K562 (cell line): ENCODE measurements around the gene BGLAP. TPM values are rescaled to one million over a fixed set of nuclear protein-coding genes. Genes with fewer than 3 reads are reported as not detected.
A peak's percentile ranks its signal among the peaks of the same experiment; 100 is the strongest.

Source experiments
- ATAC-seq: fragments of 200-7000 bp; cut with Tn5 transposase; 3 replicates; pipeline ENCODE4 v1.9.1; 2020; ENCODE audit warnings: moderate library complexity
- BruUV-seq: library from RNA; stranded (reverse); fragments of 400-500 nt; replicated peaks from 2 replicates; lab custom pipeline; 2021; lab: Mats Ljungman, UMichigan
- CTCF ChIA-PET: fragments of 300-600 bp; formaldehyde crosslinking; extraction: SDS; loops from one replicate; lab custom pipeline; 2021; ENCODE audit warnings: low intra/inter-chr PET ratio; lab: Yijun Ruan, JAX
- POLR2A ChIA-PET: fragments of 300-600, 350-650 bp; sonication (Branson Sonifier 250); formaldehyde crosslinking; extraction: SDS; loops from one replicate; lab custom pipeline; 2021; ENCODE audit warnings: antibody characterized with exemption, inconsistent platforms; lab: Yijun Ruan, JAX
- DNase-seq, 4 experiments: peaks; one replicate each; pipeline versions ENCODE4 v3.0.0 to v3.0.0-alpha.2; 2011 to 2018; ENCODE audit warnings: low spot score in 3 of 4, mixed read lengths in 3 of 4; ENCODE audit errors: extremely low read depth in 1 of 4
- FAIRE-seq: peaks from 2 replicates; lab custom pipeline; 2011; peaks lifted over from hg19 to GRCh38; lab: Jason Lieb, UNC
- H2AFZ ChIP-seq: 2 replicates; pipeline ENCODE4 v1.6.0; 2011; ENCODE audit warnings: low read depth, low read length, control low read depth, inconsistent platforms
- H3K27ac ChIP-seq: fragments of 200-600 bp; 3 replicates; pipeline ENCODE4 v1.8.0; 2011; ENCODE audit warnings: low read depth, mild to moderate bottlenecking, control low read depth, inconsistent platforms, low read length, moderate library complexity, mixed read lengths; ENCODE audit errors: extremely low read depth
- H3K27me3 ChIP-seq, 2 experiments: fragments of 300-600 bp in 1 of 2; 2 replicates in 1 of 2; 3 replicates in 1 of 2; pipeline versions ENCODE4 v1.6.0 to v1.8.0; 2011; ENCODE audit warnings: inconsistent platforms in 2 of 2, low read length in 2 of 2, mild to moderate bottlenecking in 1 of 2, mixed read lengths in 1 of 2, moderate library complexity in 1 of 2; ENCODE audit not compliant: control insufficient read depth in 2 of 2, insufficient read depth in 2 of 2
- H3K36me3 ChIP-seq: fragments of 300-600 bp; 3 replicates; pipeline ENCODE4 v1.8.0; 2011; ENCODE audit warnings: mild to moderate bottlenecking, low read length, inconsistent platforms; ENCODE audit not compliant: control insufficient read depth, insufficient read depth
- H3K4me1 ChIP-seq, 2 experiments: fragments of 200-600 bp in 1 of 2; replicated peaks in 1 of 2; 2 replicates in 1 of 2; 3 replicates in 1 of 2; pipeline versions ENCODE4 v1.5.1 to v1.8.0; 2011; ENCODE audit warnings: inconsistent platforms in 2 of 2, low read length in 2 of 2, mild to moderate bottlenecking in 1 of 2, mixed read lengths in 1 of 2, moderate library complexity in 1 of 2; ENCODE audit not compliant: control insufficient read depth in 2 of 2, insufficient read depth in 2 of 2
- H3K4me2 ChIP-seq: 2 replicates; pipeline ENCODE4 v1.6.1; 2011; ENCODE audit warnings: low read length, control low read depth, inconsistent platforms, mixed read lengths; ENCODE audit not compliant: insufficient read depth
- H3K4me3 ChIP-seq: fragments of 200-600 bp; sonication (generic), shearing (Covaris generic); 2 replicates; pipeline ENCODE4 v1.5.1; 2016; ENCODE audit warnings: control low read depth, inconsistent platforms
- H3K79me2 ChIP-seq: fragments of 200-600 bp; 3 replicates; pipeline ENCODE4 v1.8.0; 2011; ENCODE audit warnings: low read length, inconsistent platforms; ENCODE audit not compliant: control insufficient read depth, insufficient read depth
- H3K9ac ChIP-seq, 2 experiments: 2 replicates each; pipeline versions ENCODE4 v1.6.0 to v1.6.1; 2011; ENCODE audit warnings: low read depth in 2 of 2, low read length in 2 of 2, control low read depth in 1 of 2, inconsistent platforms in 1 of 2, mild to moderate bottlenecking in 1 of 2, mixed read lengths in 1 of 2; ENCODE audit not compliant: insufficient read depth in 1 of 2
- H3K9me1 ChIP-seq: one replicate; pipeline ENCODE4 v1.6.0; 2011; ENCODE audit warnings: inconsistent platforms, mild to moderate bottlenecking, low read length, moderate library complexity; ENCODE audit not compliant: control insufficient read depth, insufficient read depth
- H3K9me3 ChIP-seq: replicated peaks from 2 replicates; pipeline ENCODE4 v1.5.1; 2011; ENCODE audit warnings: low read depth, low read length, inconsistent platforms; ENCODE audit not compliant: control insufficient read depth, insufficient read depth
- H4K20me1 ChIP-seq: replicated peaks from 2 replicates; pipeline ENCODE4 v1.6.1; 2011; ENCODE audit warnings: low read length, inconsistent platforms, mixed read lengths; ENCODE audit not compliant: control insufficient read depth, insufficient read depth
- CHAMP1 ChIP-seq: fragments of 450-650 bp; IDR thresholded peaks from 2 replicates; pipeline ENCODE4 v1.6.1; 2016; ENCODE audit warnings: mild to moderate bottlenecking
- MTA3 ChIP-seq: fragments of 450-650 bp; formaldehyde crosslinking; IDR thresholded peaks from 2 replicates; pipeline ENCODE4 v1.6.1; 2017; ENCODE audit warnings: mild to moderate bottlenecking, borderline replicate concordance
- MYNN ChIP-seq, 2 experiments: sonication (generic); formaldehyde crosslinking in 1 of 2; IDR thresholded peaks; 2 replicates each; pipeline versions ENCODE4 v1.5.0 to v1.6.1; 2016 to 2020; ENCODE audit warnings: antibody characterized with exemption in 1 of 2, missing genetic modification reagents in 1 of 2
- POLR2A ChIP-seq: fragments of 450-650 bp; conservative IDR thresholded peaks from 2 replicates; pipeline ENCODE4 v1.6.1; 2016
- POLR2G ChIP-seq: fragments of 200-400 bp; formaldehyde crosslinking; IDR thresholded peaks from 2 replicates; pipeline ENCODE4 v1.6.1; 2017; ENCODE audit warnings: low read depth, mild to moderate bottlenecking, antibody characterized with exemption, low read length, moderate library complexity
- SNIP1 ChIP-seq: fragments of 450-650 bp; IDR thresholded peaks from 2 replicates; pipeline ENCODE4 v1.7.1; 2017; ENCODE audit warnings: low read depth, mild to moderate bottlenecking
- WGBS: fragments of 100-300 bp; shearing (Covaris generic); methylation state at CpG from one replicate; pipeline ENCODE4 v1.1.6; 2016; ENCODE audit warnings: low coverage, mixed read lengths; ENCODE audit not compliant: insufficient coverage; ENCODE audit errors: missing lambda C conversion rate; 5-methylcytosine and 5-hydroxymethylcytosine counted together
- in situ Hi-C: fragments of 300-500 bp; cut with MboI; formaldehyde crosslinking; loops from 4 replicates; pipeline ENCODE4 v1.15.0; 2018; ENCODE audit warnings: inconsistent platforms, mixed read lengths
- intact Hi-C: fragments of 100-400 bp; cut with micrococcal nuclease; formaldehyde crosslinking; loops from 2 replicates; pipeline ENCODE4 v1.14.2; 2022
- polyA plus RNA-seq, 8 experiments: library from polyadenylated mRNA; depleted of rRNA in 4 of 8; stranded (reverse) in 5 of 8; unstranded in 3 of 8; fragments of >200 nt; fragmentation: Nextera tagmentation in 2 of 8; fragmentation: Illumina TruSeq in 1 of 8; extraction: Ambion mirVana in 2 of 8; extraction: Trizol in 1 of 8; gene quantifications; 2 replicates each; pipeline versions ENCODE4 v1.2.1 to v1.2.3, GENCODE V29; 2011 to 2014; ENCODE audit warnings: inconsistent platforms in 1 of 8, missing spikeins in 1 of 8
- total RNA-seq, 7 experiments: library from RNA; depleted of rRNA in 6 of 7; stranded (reverse); fragments of >200 nt in 6 of 7; fragmentation: Illumina TruSeq in 2 of 7; extraction: Trizol in 2 of 7; gene quantifications; 2 replicates each; pipeline versions ENCODE4 v1.2.1 to v1.2.3, GENCODE V29; 2011 to 2021; ENCODE audit warnings: low replicate concordance in 1 of 7
- TF ChIP-seq, protein P1 (sequence below): fragments of 250-450 bp; sonication (Bioruptor Pico); IDR thresholded peaks from 2 replicates; pipeline ENCODE4 v1.4.0; 2020; ENCODE audit warnings: mild to moderate bottlenecking, moderate library complexity

The BGLAP gene
- total and polyA plus RNA-seq, 9 of the 15 experiments (the other 6 are each of a cell fraction or from before 2014, with no cell fraction given) = 0.15 to 1.4 (median 0.28) TPM; not detected in 3

GRCh38 chr1:156241311-156241811 is 623 bp upstream of the BGLAP start (continued):
- TF ChIP-seq MYNN (IDR thresholded peaks at IDR 0.05) (peak; percentile 68; the same call in 1 of the 2 replicates), MYNN (CRISPR knock-in tag; IDR thresholded peaks at IDR 0.05) (no peak), MTA3 (no peak), POLR2A (0 out of 2 replicates have a peak, but pooled peaks have one; percentile 37), SNIP1 (no peak)
- TF ChIP-seq, protein P1, sequence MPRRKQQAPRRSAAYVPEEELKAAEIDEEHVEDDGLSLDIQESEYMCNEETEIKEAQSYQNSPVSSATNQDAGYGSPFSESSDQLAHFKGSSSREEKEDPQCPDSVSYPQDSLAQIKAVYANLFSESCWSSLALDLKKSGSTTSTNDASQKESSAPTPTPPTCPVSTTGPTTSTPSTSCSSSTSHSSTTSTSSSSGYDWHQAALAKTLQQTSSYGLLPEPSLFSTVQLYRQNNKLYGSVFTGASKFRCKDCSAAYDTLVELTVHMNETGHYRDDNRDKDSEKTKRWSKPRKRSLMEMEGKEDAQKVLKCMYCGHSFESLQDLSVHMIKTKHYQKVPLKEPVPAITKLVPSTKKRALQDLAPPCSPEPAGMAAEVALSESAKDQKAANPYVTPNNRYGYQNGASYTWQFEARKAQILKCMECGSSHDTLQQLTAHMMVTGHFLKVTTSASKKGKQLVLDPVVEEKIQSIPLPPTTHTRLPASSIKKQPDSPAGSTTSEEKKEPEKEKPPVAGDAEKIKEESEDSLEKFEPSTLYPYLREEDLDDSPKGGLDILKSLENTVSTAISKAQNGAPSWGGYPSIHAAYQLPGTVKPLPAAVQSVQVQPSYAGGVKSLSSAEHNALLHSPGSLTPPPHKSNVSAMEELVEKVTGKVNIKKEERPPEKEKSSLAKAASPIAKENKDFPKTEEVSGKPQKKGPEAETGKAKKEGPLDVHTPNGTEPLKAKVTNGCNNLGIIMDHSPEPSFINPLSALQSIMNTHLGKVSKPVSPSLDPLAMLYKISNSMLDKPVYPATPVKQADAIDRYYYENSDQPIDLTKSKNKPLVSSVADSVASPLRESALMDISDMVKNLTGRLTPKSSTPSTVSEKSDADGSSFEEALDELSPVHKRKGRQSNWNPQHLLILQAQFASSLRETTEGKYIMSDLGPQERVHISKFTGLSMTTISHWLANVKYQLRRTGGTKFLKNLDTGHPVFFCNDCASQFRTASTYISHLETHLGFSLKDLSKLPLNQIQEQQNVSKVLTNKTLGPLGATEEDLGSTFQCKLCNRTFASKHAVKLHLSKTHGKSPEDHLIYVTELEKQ (CRISPR knock-in tag) = no peak

DNA sequence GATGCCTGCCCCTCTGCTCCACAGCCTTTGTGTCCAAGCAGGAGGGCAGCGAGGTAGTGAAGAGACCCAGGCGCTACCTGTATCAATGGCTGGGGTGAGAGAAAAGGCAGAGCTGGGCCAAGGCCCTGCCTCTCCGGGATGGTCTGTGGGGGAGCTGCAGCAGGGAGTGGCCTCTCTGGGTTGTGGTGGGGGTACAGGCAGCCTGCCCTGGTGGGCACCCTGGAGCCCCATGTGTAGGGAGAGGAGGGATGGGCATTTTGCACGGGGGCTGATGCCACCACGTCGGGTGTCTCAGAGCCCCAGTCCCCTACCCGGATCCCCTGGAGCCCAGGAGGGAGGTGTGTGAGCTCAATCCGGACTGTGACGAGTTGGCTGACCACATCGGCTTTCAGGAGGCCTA is 754 bp downstream of the BGLAP start:
- ATAC-seq = no peak
- H4K20me1 ChIP-seq = no peaks in the 10 kb centered on the region; the same call in 1 of the 2 replicates
- no peak overlapping the region for H3K4me3 ChIP-seq
- BruUV-seq = no TSS peak
- DNase-seq = no peak
- H3K9ac ChIP-seq = peak overlapping the region in 1 of 2 experiments; percentile 79; a peak in 2 of 4 replicates
- in situ Hi-C loops (no loop called here), intact Hi-C loops (no loop called here)
- POLR2A ChIA-PET = interaction anchor here (0.6 to 2.0 kb wide), 5 partner anchors 9 to 87 kb away, joined by 3 to 7 read pairs (median 5); no protein-coding TSS in a partner anchor
- H3K4me2 ChIP-seq = no peak overlapping the region
- H3K9me1 ChIP-seq = peaks cover 3% of the 10 kb centered on the region
- H3K9me3 ChIP-seq = no peaks in the 10 kb centered on the region
- H3K4me1 ChIP-seq = peaks cover 0 to 48% of the 10 kb centered on the region in 2 experiments; a peak in 3 of 5 replicates
- H2AFZ ChIP-seq = no peak overlapping the region
- CTCF ChIA-PET = interaction anchor here (0.5 kb wide), 1 partner anchor 520 kb away, joined by 3 read pairs; no protein-coding TSS in a partner anchor
- no peak for TF ChIP-seq CHAMP1
- peak; percentile 47 for TF ChIP-seq POLR2G
- H3K27me3 ChIP-seq = no peaks in the 10 kb centered on the region
- FAIRE-seq = no peak
- H3K79me2 ChIP-seq = no peaks in the 10 kb centered on the region
- WGBS = 44% methylated on average over 7 of the region's 10 CpGs
- peaks cover 17% of the 10 kb centered on the region; the same call in 2 of the 3 replicates for H3K36me3 ChIP-seq
- H3K27ac ChIP-seq = no peak overlapping the region
